Epidermal melanocyte (primary cell): ENCODE data around the gene LRIG3.
"Not testable (repeated sequence)": the region's sequence is repeated elsewhere in the genome, so short reads cannot be mapped to it uniquely, and the experiment has no call there.

Experiments used
- DNase-seq: peaks from one replicate; pipeline ENCODE4 v3.0.0; 2011; ENCODE audit warnings: low spot score; ENCODE audit not compliant: insufficient read length

Gene LRIG3

DNA sequence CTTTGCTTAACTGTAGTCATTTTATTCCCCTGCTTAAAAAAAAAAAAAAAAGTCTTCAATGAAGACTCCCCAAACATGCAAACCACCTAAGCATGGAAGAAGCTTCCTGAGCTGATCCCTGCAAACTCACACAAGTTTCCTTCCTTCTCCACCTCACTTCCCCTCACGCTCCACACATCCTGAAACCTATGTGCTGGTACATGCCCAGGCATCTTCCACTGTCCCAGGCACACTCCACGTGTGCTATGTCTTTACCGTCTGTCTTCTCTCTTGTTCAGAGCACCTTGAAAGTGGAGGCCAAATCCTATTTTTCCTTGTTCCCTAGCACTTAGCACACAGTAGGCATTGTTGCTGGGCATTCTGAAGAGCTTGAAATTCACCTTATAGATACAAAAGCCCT, 13.4 kb downstream of the LRIG3 start:
- DNase-seq, result no peak

DNA sequence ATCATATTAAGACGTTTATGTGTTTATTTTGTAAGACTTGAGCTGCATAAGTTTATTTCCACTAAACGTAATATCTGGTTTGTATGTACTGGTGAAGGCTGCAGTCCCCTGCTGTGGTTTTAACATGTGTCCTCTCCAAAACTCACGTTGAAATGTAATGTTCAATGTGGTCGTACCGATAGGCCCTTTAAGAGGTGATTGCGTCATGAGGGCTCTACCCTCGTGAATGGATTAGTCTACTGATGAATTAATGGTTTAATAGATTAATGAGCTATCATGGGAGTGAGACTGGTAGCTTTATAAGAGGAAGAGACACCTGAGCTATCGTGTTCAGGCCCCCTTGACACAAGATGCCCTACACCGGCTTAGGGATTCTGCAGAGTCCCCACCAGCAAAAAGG, 14.9 kb downstream of the LRIG3 start:
- DNase-seq, result no peak

DNA sequence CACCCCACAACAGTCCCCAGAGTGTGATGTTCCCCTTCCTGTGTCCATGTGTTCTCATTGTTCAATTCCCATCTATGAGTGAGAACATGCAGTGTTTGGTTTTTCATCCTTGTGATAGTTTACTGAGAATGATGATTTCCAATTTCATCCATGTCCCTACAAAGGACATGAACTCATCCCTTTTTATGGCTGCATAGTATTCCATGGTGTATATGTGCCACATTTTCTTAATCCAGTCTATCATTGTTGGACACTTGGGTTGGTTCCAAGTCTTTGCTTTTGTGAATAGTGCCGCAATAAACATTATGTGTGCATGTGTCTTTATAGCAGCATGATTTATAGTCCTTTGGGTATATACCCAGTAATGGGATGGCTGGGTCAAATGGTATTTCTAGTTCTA, 17.6 kb downstream of the LRIG3 start:
- not testable (repeated sequence) for DNase-seq

DNA sequence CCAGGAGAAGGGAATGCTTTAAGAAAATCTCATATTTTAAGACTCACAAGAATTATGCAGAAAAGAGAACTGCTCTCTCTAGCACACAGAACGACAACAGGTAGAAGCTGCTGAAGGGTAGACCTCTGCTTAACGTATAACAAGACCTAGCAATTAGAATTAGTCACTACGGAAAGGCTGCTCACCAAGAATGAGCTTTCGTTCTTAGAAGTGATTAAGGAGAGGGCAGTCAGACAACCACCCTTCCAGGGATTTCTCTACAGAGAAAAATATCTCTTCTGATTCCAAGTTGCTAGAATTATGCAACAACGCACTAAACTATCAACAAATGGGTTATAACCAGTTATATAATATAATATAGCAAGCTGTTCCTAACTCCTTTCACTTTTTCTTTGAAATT, 18.6 kb downstream of the LRIG3 start:
- no peak for DNase-seq

DNA sequence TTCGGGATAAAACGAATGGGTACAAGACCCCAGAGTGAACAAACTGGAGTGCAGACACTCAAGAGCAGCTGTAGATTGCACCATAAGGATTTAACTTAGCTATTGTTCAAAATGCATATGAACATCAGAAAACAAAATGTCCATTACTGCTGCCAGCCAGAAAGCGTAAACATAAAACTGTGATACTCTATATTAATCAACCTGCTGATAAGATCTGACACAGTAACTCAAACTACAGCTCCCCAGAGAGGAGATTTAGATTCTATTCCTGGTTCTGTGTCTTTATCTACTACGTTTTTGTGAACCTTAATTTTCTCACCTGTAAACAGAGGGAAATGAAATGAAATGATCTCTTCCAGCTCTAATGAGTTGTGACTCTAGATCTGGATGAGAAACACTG, 22.3 kb downstream of the LRIG3 start:
- DNase-seq, result no peak

DNA sequence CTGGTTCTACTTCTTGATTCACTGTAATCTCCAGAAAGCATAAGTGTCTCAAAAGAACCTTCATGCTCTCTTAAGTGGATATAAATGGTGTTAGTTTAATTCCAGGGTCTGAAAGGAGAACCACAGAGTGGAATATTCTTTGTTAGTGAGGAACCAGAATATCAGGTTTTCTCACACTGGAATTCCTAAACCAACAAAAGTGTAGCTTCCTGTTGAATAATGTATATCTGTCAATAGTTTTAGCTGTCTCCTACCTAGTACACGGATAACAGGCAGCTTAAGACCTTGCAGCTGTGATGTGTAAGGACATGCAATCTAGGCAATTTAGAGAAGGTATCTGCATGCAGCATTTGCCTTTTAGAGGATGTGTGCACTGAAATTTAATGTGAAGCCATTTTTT, 24.0 kb downstream of the LRIG3 start:
- no peak for DNase-seq

DNA sequence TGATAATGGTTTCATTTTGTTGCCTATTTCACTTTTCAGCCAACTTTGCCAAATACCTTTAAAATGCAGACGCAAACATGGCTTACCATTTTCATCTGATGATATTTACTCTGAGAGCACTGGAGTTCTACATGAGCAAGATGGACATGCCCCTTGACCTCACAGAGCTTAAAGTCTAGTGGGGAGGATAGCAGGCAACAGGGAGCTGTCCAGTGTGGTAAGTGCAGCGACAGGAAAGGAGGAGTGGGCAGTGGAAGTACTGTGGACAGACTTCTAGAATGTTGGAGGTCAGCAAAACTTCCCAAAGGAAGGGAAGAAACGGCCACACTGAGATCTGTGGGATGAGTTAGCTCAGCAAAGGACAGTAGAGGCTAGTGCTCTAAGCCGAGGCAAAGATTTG, 25.3 kb downstream of the LRIG3 start:
- DNase-seq, result no peak

DNA sequence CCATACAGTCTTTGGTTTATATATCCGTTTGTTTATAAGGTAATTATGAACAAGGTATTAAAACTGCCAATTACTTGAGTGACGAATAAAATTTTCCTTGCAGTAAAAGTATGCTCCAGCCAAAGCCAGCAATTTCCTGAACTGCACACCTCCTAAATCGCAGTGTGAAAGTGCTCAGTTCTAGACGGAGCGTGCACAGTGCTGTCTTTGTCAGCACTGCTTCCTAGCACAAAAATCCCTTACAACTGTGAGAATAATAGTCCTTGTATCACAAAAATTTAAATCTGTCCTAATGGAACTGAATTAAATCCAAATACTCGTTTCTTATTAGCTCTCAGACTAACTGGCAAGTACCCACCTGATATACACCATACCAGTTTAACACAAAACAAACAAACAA, 26.3 kb downstream of the LRIG3 start:
- no peak for DNase-seq

DNA sequence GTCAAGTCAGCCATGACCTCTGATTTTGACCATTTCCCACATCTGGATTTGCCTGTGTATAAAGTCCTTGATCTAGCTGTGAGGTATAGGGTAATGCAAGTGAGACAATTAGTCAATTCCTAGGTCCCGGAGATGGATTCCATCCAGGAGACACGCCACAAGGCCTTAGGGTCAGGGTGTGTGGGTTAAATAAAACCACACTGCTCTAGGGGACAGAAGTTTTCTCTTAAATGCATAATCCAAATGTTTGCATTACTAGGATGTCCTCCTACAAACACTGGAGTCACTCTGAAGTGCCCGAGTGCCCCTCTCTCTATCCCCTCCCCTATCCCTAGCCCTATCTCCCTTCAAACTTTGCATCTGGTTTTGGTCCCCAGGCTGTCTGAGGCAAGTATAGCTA, 26.8 kb downstream of the LRIG3 start:
- no peak for DNase-seq

DNA sequence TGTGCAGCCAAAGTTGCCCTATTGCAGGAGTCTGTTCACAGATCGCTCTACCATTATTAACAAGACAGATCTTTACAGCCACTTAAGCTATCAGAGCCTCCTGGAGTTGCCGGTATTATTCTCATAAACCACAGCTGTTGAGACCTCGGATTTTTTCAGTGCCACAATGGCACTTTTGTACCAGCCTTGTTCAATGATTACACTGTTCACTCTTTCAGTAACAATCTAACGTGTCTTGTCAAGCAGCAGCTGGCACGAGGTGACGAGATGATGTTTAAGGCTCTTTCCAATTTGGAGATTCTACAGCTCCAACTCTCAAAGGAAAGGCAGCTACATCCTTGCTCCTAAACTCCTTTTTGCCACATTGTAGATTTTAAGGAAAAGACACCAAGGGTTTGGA, 30.7 kb downstream of the LRIG3 start:
- no peak for DNase-seq

DNA sequence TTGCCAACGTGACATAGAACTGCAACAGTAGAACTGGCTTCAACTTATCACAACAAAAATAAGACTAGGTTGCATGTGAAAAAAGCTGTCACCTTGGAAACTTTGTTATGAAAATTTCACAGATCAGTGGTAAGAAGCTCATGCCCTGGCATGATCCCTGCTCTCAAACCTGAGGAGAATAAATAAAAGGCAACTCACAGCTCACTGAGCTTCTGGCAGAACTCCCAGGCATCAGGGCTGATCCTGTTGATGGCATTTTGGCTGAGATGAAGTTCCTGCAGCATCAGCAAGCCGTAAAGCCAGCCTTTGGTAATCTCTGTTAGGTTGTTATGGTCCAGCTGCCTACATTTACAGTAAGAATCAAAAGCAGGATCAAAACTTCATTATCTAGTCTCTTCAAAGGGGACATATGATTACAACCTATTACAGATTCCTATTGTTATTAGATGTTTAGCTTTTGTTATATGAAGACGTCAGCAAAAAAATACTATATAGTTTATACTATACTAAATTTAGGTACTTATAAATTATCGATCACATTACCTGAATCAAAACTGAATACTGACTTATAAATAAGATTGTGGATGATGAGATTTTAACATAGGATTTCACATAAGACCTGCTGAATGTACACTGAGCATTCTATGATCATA, 32.0 kb downstream of the LRIG3 start:
- DNase-seq, result no peak

DNA sequence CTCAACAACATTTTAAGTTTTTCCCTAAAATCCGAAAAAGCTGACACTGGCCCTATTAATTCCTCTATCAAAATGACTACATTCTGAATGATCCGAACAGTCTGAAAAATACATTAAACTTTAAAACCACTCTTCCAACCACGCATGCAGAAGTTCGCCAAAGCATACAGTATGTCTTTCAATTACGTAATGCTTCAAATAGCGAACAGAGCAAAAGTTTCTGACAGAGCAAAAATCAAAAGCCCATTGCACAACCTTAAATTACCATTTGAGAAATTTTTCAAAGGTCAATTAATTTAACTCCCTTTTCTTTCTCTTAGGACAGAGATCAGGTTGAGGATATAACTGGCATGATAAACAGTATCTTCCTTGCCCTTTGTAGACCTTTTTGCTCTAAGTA, 33.2 kb downstream of the LRIG3 start:
- no peak for DNase-seq

DNA sequence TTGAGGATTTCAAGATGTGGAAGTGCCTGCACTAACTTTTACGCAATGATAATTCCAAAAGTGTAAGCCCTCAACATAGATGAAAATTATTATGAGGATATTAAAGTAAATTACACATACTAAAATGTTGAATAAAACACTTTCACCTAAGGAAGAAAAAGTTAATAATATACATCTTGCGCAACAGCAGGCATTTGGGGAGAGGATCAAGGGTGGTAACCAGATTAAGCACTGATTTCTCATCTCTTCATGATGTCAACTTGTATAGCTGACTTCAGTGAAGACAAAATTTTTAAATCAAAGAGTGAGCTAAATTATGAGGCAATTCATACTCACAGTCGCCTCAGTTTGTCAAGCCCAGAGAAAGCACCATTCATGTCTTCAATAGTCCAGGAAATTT, 33.8 kb downstream of the LRIG3 start:
- no peak for DNase-seq

DNA sequence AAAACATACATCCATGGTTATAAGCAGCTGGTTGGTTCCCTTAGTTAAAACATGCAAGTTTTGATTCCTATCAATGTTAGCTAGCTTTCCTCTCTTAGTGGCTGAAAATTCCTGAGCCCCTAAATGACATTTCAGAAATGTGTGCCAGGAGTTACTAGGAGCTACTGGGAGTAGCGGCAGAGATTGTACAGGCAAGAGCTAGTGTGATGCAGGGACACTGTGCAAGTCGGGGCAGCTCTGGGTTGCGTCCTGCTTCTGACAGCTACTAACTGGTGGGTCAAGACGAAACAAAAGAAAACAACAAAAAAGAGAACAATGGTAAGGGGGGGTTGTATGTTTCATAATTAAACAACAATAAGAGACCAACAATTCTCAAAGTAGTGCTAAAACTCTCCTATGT, 35.4 kb downstream of the LRIG3 start:
- DNase-seq, result no peak

DNA sequence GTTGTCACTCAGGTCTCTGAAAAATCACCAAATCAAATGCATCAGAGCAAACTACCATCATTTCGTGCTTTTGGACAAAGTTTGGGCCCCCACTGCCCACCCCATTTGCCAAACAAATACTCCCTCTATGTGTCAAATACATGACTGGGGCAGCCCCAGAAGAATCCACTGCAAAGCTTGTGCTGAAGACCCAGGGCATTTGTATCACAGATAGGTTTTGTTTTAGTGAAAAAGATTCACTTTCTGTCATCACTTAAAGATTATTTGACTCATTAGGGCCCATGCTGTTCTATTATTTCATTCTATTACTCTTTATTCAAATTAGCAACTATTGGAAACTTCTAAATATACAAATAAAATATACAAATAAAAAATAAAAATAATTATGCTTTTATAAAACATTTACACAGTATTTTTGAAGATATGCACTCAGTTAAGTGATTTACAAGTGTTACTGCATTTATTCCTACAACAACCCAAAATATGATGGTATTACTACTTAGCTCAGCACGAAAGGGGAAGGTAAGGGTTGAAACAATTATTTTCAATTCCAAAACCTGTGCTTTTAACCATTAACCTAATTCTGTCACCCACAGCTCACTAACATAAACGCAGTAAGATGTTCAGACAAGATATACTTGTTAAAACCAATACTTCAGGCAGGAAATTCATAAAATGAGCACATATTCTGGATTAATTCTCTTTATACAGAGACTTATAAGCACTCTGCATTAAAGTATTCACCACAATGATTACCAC, 36.5 kb downstream of the LRIG3 start:
- DNase-seq, result no peak

DNA sequence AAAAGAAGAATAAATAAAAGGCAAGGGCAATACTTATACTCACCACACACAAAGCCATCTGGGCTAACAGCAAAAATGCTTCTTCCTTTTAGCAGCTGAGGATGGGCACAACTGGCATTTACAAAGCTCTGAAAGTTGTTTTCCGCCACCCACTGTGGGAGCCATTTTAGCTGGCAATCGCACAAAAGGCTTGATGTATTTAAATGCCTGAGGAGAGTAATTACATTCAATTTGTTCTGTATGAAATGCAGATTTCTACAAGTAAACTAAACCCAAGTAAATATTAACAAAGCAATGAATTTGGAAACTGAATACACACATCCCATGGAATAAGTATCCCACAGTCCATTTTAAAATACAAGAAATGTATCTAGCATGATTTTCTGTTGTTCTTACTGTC, 37.5 kb downstream of the LRIG3 start:
- no peak for DNase-seq

DNA sequence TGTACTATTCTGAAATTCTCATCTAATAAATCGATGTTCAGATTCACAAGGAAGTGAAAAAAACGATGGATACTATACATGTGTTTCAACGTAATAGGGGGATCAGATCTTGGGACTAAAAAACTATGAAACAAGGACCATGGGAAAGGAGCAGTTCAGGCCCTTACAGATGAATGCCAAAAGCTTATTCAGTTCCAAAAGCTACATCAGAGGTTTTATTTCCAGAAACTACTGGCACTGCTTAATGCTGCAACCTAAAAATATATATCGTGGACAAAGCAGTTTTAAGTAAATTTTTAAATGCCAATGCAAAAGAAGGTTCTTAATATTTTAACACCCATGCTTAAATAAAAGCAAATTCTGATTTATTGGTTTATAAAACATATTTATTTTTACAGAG, 38.5 kb downstream of the LRIG3 start:
- DNase-seq, result no peak

DNA sequence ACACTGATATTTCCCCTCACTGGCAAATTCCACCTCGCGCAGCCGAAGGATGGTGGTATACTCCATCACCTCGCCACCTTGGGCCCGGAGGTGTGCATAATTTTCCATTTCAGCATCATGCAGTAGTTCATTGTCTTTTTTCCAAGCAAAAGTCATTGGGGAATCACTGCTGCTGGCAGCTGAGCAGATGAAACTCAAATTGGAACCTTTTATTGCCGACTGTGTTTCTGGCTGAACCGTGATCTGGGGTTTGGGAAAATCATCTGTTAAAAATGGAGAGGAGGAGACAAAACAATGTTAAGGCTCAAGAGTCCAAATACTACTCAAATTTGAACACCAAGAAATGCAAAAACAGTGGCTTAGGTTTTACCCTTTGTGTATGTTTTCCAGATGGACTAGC, 39.7 kb downstream of the LRIG3 start:
- DNase-seq, result no peak

DNA sequence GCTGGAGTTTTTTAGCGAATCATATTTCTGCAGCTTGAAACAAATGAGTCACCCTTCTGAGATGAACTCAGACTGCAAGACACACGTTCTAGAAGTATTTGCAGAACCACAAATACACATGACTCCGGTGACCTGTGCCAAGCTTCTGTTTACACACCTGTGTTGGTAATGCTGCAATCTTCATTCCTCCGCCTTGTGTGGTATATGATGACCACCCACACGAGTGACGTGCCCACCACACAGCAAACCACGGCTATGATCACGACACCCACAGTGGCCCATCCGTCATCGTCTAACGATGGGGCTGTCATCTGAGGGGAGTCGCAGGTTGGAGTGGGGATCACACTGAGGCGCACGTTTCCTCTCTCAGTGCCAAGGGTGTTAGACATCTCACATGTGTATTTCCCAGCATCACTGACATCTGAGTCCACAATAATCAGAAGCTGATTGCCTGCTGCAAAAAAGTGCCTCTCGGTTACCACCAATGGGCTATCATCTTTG, 43.0 kb downstream of the LRIG3 start:
- no peak for DNase-seq

DNA sequence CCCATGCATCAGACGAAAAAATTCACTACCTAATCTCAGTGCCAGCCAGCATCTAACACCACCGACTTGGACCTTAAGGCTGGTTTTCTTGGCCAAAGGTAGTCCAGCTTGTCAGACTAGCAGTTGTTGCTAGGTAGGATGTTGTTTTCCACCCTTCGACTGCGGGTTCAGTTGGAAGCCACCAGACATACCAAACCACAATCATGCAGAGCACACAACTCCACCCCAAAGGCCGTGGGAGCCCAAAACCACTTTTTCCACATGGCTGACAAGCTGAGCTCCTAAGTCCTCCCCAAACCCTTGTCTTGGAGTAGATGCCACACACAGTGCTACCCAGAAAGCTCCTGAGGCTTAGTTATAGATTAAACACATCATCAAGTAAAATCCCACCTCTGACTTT, 46.8 kb downstream of the LRIG3 start:
- DNase-seq, result no peak

DNA sequence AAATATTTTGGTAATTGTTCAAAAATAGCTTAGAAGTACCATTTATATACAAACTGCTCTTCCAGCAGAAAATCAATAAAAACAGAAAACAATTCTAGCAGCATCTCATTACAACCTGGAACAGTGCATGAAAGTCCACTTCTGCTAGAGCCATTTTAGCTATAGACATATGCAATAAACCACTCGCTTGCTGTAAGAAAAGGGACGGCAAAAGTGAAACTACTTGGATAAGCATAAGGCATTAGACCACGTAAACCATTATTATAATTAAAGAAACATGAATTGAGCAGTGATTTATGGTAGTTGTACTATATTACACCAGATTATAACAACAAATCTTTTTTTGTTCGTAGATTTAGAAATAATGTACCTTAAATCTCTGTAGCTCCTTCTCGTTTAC, 48.7 kb downstream of the LRIG3 start:
- no peak for DNase-seq

DNA sequence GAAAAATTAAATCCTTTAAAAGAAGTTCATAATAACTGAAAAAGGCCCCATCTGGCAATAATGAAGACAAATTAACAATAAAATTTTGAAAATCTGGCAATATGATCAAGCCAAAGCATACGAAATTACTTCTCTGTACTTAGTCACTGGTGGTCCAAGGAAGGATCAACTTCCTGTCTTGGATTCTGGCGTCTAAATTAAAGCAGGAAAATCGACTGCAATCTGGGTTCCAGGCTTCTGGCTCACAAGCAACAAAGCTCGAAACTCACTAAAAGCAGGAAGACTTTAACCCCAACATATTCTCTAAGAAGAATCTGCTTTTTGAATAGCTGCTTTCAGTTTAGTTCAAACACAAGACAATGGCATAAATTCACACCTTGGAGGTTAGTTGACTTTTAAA, 49.7 kb downstream of the LRIG3 start:
- DNase-seq, result no peak

DNA sequence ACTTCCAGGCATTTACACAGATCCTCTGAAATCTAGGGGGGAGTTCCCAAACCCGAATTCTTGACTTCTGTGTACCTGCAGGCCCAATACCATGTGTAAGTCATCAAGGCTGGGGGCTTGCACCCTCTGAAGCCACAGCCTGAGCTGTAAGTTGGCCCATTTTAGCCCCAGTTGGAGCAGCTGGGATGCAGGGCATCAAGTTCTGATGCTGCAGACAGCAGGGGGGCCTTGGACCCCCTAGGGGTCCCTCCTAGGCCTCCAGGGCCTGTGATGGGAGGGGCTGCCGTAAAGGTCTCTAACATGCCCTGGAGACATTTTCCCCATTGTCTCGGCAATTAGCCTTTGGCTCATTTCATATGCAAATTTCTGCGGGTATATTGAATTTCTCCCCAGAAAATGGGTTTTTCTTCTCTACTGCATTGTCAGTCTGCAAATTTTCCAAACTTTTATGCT, 59.5 kb downstream of the LRIG3 start:
- no peak for DNase-seq
